Fibroblast of lung (primary cell): ENCODE measurements around the gene C1QTNF1. TPM values are rescaled to one million over a fixed set of nuclear protein-coding genes. Genes with fewer than 3 reads are reported as not detected.

ENCODE experiments used
- DNase-seq, 2 donors: peaks; one replicate each; pipeline versions ENCODE4 v3.0.0 to v3.0.0-alpha.2; 2010; ENCODE audit warnings: low read depth in 2 of 2
- H2AFZ ChIP-seq: 2 replicates; pipeline ENCODE4 v1.5.1; 2012; ENCODE audit warnings: low read length, control low read depth, inconsistent platforms
- H3K27ac ChIP-seq: 2 replicates; pipeline ENCODE4 v1.5.1; 2011; ENCODE audit warnings: low read length, control low read depth; ENCODE audit not compliant: insufficient read depth
- H3K27me3 ChIP-seq: 2 replicates; pipeline ENCODE4 v1.5.1; 2011; ENCODE audit warnings: mild to moderate bottlenecking, low read length; ENCODE audit not compliant: control insufficient read depth, insufficient read depth
- H3K36me3 ChIP-seq: 2 replicates; pipeline ENCODE4 v1.5.1; 2011; ENCODE audit warnings: low read length; ENCODE audit not compliant: control insufficient read depth, insufficient read depth
- H3K4me1 ChIP-seq: 2 replicates; pipeline ENCODE4 v1.5.1; 2011; ENCODE audit warnings: low read length; ENCODE audit not compliant: control insufficient read depth, insufficient read depth; ENCODE audit errors: extremely low read depth
- H3K4me2 ChIP-seq: 2 replicates; pipeline ENCODE4 v1.5.1; 2011; ENCODE audit warnings: low read length, control low read depth; ENCODE audit not compliant: insufficient read depth; ENCODE audit errors: extremely low read depth
- H3K4me3 ChIP-seq, 4 experiments: fragments of 200-600 bp in 1 of 4; sonication (generic) in 1 of 4; replicated peaks in 1 of 4; 2 replicates each; pipeline ENCODE4 v1.5.1; 2011 to 2016; ENCODE audit warnings: low read length in 4 of 4, low read depth in 3 of 4, mild to moderate bottlenecking in 3 of 4, control low read depth in 2 of 4, inconsistent platforms in 1 of 4, mixed read lengths in 1 of 4; ENCODE audit not compliant: insufficient read depth in 1 of 4; ENCODE audit errors: control extremely low read depth in 1 of 4
- H3K79me2 ChIP-seq: 2 replicates; pipeline ENCODE4 v1.5.1; 2012; ENCODE audit warnings: mild to moderate bottlenecking, low read length, inconsistent platforms; ENCODE audit not compliant: control insufficient read depth, insufficient read depth
- H3K9ac ChIP-seq: 2 replicates; pipeline ENCODE4 v1.5.1; 2011; ENCODE audit warnings: mild to moderate bottlenecking, low read length, control low read depth; ENCODE audit not compliant: insufficient read depth
- H3K9me3 ChIP-seq: 2 replicates; pipeline ENCODE4 v1.5.1; 2012; ENCODE audit warnings: low read depth, low read length; ENCODE audit not compliant: control insufficient read depth, insufficient read depth
- H4K20me1 ChIP-seq: 2 replicates; pipeline ENCODE4 v1.5.1; 2011; ENCODE audit warnings: low read length; ENCODE audit not compliant: control insufficient read depth, insufficient read depth; ENCODE audit errors: extremely low read depth
- CTCF ChIP-seq, 2 donors: IDR thresholded peaks in 1 of 2; conservative IDR thresholded peaks in 1 of 2; 1 replicate in 1 of 2; 2 replicates in 1 of 2; pipeline ENCODE4 v1.5.1; 2011 to 2012; ENCODE audit warnings: low read length in 2 of 2, control low read depth in 1 of 2, inconsistent platforms in 1 of 2, low read depth in 1 of 2, mild to moderate bottlenecking in 1 of 2
- EZH2 ChIP-seq: IDR thresholded peaks from 2 replicates; pipeline ENCODE4 v1.5.1; 2012; ENCODE audit warnings: low read length, control low read depth, mild to moderate bottlenecking; ENCODE audit errors: missing control alignments
- polyA plus RNA-seq, 2 donors: library from polyadenylated mRNA; depleted of rRNA in 1 of 2; stranded (reverse) in 1 of 2; unstranded in 1 of 2; fragments of >200 nt; gene quantifications; 2 replicates each; pipeline ENCODE4 v1.2.1, GENCODE V29; 2011 to 2012; ENCODE audit warnings: missing spikeins in 1 of 2
- total RNA-seq: library from RNA; depleted of rRNA; stranded (reverse); fragments of >200 nt; gene quantifications from 2 replicates; pipeline ENCODE4 v1.2.1, GENCODE V29; 2014

The C1QTNF1 gene
- total and polyA plus RNA-seq, 2 donors (not counting 1 experiment from before 2014, with no cell fraction given) = 15.0 to 45.2 TPM

DNA sequence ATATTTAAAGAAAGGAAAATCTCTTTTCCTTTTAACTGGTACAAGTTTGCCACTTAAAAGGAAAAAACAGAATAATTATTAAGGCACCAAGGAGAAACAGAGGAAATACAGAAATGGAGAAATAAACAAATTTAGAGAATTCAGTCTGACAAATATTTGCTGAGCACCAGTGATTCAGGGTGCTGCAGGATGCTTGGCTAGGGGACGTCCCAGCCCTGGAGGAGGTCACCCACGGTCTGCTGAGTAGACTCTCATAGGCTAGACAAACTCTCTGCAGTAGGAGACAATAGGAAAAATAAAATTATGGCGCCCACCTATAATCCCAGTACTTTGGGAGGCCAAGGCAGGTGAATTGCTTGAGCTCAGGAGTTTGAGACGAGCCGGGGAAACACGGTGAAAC, 15.9 kb downstream of the C1QTNF1 start:
- H3K9ac ChIP-seq = no peak overlapping the region
- no peak overlapping the region for H3K4me2 ChIP-seq
- H3K9me3 ChIP-seq = no peaks in the 10 kb centered on the region
- peaks cover 17% of the 10 kb centered on the region for H3K4me1 ChIP-seq
- no peak overlapping the region for H2AFZ ChIP-seq
- H3K79me2 ChIP-seq = no peaks in the 10 kb centered on the region
- no peaks in the 10 kb centered on the region for H3K27me3 ChIP-seq
- H4K20me1 ChIP-seq = no peaks in the 10 kb centered on the region
- no peaks in the 10 kb centered on the region for H3K36me3 ChIP-seq
- DNase-seq = no peak
- TF ChIP-seq EZH2 (no peak), CTCF (conservative IDR thresholded peaks at IDR 0.05 in 1 of 2, IDR thresholded peaks at IDR 0.05 in 1 of 2; ENCODE audit: low read depth in 1 of 2, low read length in 2 of 2) (no peak)
- no peak overlapping the region for H3K27ac ChIP-seq
- no peak overlapping the region for H3K4me3 ChIP-seq

DNA sequence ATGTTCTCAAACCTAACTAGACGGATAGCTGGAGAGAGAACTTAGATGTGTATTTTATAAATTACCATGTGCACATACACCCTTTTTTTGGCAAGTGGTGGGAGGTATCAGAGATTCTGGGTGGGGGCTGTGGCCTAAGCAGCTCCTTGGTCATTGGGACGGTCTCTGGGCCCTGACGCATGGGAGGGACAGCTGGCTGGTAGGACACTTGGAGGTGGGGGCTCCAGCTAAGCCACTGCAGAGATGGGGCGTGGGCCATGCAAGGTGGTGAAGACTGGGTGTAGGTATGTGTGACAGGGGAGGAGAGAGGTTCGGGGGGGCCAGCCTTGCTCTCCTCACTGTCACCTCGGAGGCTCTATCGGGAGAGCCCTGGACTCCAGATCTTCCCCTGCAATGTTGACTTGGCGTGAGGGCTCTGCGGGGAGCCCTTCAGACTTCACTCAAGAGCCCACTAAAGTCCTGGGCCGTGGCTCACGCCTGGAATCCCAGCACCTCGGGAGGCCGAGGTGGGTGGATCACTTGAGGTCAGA, 17.1 kb downstream of the C1QTNF1 start:
- Histone ChIP-seq H3K4me3 (no peak overlapping the region), H3K27ac (no peak overlapping the region), H3K9me3 (no peaks in the 10 kb centered on the region), H3K4me2 (no peak overlapping the region), H3K27me3 (no peaks in the 10 kb centered on the region), H3K79me2 (no peaks in the 10 kb centered on the region), H2AFZ (no peak overlapping the region), H3K9ac (no peak overlapping the region), H3K36me3 (no peaks in the 10 kb centered on the region), H4K20me1 (no peaks in the 10 kb centered on the region), H3K4me1 (peaks cover 13% of the 10 kb centered on the region)
- no peak for DNase-seq
- no peak for TF ChIP-seq EZH2
- TF ChIP-seq CTCF (conservative IDR thresholded peaks at IDR 0.05 in 1 of 2, IDR thresholded peaks at IDR 0.05 in 1 of 2; ENCODE audit: low read depth in 1 of 2, low read length in 2 of 2) = no peak

DNA sequence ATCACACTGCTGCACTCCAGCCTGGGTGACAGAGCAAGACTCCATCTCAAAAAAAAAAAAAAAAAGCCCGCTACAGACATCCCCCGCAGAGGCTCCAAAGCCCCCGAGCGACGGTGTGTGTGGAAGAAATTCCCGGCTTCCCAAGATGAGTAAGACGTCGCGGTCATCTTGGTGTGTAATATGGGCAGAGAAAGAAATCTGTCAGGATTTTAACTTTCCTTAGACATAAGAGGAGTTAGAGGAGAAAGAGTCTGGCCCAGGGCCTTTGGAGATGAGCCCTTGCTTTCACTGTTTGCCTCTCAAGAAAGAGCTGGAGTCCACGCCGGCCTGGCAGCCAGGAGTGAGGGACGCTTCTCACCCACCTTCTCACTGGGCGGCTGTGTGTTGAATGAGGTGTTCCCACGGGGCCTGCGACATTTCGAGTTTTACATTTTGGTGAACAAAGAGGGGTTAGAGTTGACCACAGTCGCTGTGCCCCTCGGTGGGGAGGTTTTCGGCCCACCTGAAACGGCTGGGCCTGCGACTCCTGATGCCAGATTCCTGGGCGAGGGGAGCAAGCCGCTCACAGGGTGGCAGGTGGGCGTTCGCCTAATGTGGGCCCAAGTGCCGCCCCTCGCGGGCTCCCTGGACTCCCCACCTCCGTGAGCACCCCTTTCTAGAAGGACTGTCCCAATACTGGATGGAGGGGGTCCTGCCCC, 17.9 kb downstream of the C1QTNF1 start:
- H3K79me2 ChIP-seq = no peaks in the 10 kb centered on the region
- H4K20me1 ChIP-seq = no peaks in the 10 kb centered on the region
- no peak overlapping the region for H3K27ac ChIP-seq
- no peak for DNase-seq
- no peak overlapping the region for H3K4me2 ChIP-seq
- H3K9me3 ChIP-seq = no peaks in the 10 kb centered on the region
- no peaks in the 10 kb centered on the region for H3K36me3 ChIP-seq
- H3K9ac ChIP-seq = no peak overlapping the region
- H3K4me1 ChIP-seq = peaks cover 9% of the 10 kb centered on the region
- H3K4me3 ChIP-seq = no peak overlapping the region
- TF ChIP-seq EZH2 (no peak), CTCF (conservative IDR thresholded peaks at IDR 0.05 in 1 of 2, IDR thresholded peaks at IDR 0.05 in 1 of 2; ENCODE audit: low read depth in 1 of 2, low read length in 2 of 2) (no peak)
- no peak overlapping the region for H2AFZ ChIP-seq
- H3K27me3 ChIP-seq = no peaks in the 10 kb centered on the region
